ENCODE measurements around the gene RAB11FIP5.

The RAB11FIP5 gene

GRCh38 chr2:73031095-73031678 is 81.6 kb downstream of the RAB11FIP5 start:
- TF ChIP-seq, protein P1, sequence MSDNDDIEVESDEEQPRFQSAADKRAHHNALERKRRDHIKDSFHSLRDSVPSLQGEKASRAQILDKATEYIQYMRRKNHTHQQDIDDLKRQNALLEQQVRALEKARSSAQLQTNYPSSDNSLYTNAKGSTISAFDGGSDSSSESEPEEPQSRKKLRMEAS (IDR thresholded peaks at IDR 0.05; ENCODE audit: low read depth, low read length): no peak
- TF ChIP-seq, protein P2, sequence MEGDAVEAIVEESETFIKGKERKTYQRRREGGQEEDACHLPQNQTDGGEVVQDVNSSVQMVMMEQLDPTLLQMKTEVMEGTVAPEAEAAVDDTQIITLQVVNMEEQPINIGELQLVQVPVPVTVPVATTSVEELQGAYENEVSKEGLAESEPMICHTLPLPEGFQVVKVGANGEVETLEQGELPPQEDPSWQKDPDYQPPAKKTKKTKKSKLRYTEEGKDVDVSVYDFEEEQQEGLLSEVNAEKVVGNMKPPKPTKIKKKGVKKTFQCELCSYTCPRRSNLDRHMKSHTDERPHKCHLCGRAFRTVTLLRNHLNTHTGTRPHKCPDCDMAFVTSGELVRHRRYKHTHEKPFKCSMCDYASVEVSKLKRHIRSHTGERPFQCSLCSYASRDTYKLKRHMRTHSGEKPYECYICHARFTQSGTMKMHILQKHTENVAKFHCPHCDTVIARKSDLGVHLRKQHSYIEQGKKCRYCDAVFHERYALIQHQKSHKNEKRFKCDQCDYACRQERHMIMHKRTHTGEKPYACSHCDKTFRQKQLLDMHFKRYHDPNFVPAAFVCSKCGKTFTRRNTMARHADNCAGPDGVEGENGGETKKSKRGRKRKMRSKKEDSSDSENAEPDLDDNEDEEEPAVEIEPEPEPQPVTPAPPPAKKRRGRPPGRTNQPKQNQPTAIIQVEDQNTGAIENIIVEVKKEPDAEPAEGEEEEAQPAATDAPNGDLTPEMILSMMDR (IDR thresholded peaks at IDR 0.05; ENCODE audit: low read depth, low read length): no peak
- TF ChIP-seq MYC (IDR thresholded peaks at IDR 0.05; ENCODE audit: low read depth, low read length) (no peak), POLR2A (IDR thresholded peaks at IDR 0.05; ENCODE audit: extremely low read depth, insufficient read length) (no peak)
- no peak for DNase-seq (ENCODE audit: low read depth)
- no peak overlapping the region for H3K4me3 ChIP-seq (ENCODE audit: low read depth, low read length)

GRCh38 chr2:73028841-73029240 is 83.9 kb downstream of the RAB11FIP5 start:
- TF ChIP-seq POLR2A (IDR thresholded peaks at IDR 0.05; ENCODE audit: extremely low read depth, insufficient read length) (no peak), MYC (IDR thresholded peaks at IDR 0.05; ENCODE audit: low read depth, low read length) (no peak)
- TF ChIP-seq, protein P1 (IDR thresholded peaks at IDR 0.05; ENCODE audit: low read depth, low read length): no peak
- TF ChIP-seq, protein P2 (IDR thresholded peaks at IDR 0.05; ENCODE audit: low read depth, low read length): no peak
- no peak overlapping the region for H3K4me3 ChIP-seq (ENCODE audit: low read depth, low read length)
- DNase-seq (ENCODE audit: low read depth): peak; percentile 52

- TF ChIP-seq POLR2A (IDR thresholded peaks at IDR 0.05; ENCODE audit: extremely low read depth, insufficient read length): no peak
- no peak for TF ChIP-seq MYC (IDR thresholded peaks at IDR 0.05; ENCODE audit: low read depth, low read length)
- TF ChIP-seq, protein P1 (IDR thresholded peaks at IDR 0.05; ENCODE audit: low read depth, low read length): no peak
- TF ChIP-seq, protein P2 (IDR thresholded peaks at IDR 0.05; ENCODE audit: low read depth, low read length): no peak
- no peak for DNase-seq (ENCODE audit: low read depth)
- H3K4me3 ChIP-seq (ENCODE audit: low read depth, low read length): no peak overlapping the region
Observed at GRCh38 chr2:73027340-73027739, 85.4 kb downstream of the RAB11FIP5 start.

DNA sequence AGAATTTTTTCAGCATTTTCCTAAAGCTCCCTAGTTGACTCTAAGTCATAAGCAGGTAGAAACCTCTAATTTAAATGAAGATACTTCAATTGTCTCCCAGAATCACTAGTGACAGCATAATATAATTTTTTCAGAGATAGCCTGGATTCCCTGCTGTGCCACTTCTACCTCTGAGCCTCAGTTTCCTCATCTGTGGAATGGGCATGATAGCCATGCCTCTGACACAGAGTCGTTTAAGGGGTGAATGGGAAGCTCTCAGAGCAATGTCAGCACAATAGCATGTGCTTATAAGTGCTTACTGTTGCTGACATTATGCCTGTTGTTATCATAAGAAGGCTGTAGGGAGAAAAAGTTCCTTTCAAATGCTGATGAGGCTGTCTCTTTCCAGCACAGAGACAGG is 89.3 kb downstream of the RAB11FIP5 start:
- no peak overlapping the region for H3K4me3 ChIP-seq (ENCODE audit: low read depth, low read length)
- TF ChIP-seq, protein P1 (IDR thresholded peaks at IDR 0.05; ENCODE audit: low read depth, low read length): no peak
- no peak for TF ChIP-seq POLR2A (IDR thresholded peaks at IDR 0.05; ENCODE audit: extremely low read depth, insufficient read length)
- TF ChIP-seq, protein P2 (IDR thresholded peaks at IDR 0.05; ENCODE audit: low read depth, low read length): no peak
- no peak for TF ChIP-seq MYC (IDR thresholded peaks at IDR 0.05; ENCODE audit: low read depth, low read length)
- DNase-seq (ENCODE audit: low read depth): no peak

Measured in NB4 (cell line).